HG03354 (cell line): ENCODE measurements around the gene CCDC50.

ENCODE experiments used
- ATAC-seq: cut with Tn5 transposase; IDR thresholded peaks from one replicate; pipeline ENCODE4 v1.9.1; 2021; ENCODE audit warnings: mild to moderate bottlenecking; ENCODE audit not compliant: unreplicated experiment, poor library complexity, severe bottlenecking

Gene CCDC50

DNA sequence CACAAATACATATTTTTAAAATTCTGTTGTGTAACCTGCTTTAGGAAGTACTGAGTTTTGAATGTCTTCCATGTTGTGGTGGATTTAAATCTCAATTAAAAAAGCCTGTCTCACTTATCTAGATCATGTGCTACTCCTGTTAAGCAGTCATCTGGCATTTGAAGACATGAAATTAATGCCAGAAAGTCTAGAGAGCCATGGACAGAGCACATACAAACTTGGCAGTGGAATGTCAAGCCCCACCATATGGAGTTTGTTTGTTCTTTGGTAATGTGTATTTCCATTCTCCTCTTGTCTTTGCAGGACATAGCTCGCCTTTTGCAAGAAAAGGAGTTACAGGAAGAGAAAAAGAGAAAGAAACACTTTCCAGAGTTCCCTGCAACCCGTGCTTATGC, 40.4 kb downstream of the CCDC50 start:
- ATAC-seq: no peak

- no peak for ATAC-seq
These were observed 42.9 kb downstream of the CCDC50 start for GRCh38 chr3:191372122-191372521.

DNA sequence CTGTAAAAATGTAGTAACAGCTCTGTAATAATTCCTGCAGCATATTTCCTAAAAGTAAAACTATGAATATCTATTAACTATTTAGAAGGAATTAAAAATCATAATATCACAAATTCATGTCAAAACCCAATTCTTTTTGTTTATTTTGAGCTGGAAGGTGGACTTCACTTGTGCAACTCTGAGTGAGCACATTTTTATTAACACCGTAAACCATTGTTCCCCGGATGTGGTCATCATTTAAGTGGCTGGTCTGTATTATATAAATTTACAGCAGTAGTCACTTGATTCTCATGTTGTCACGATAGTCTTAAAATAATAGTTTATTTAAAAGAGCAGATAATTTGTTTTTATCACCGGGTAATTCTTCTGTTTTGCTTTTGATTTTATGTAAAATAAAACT, 44.1 kb downstream of the CCDC50 start:
- no peak for ATAC-seq

DNA sequence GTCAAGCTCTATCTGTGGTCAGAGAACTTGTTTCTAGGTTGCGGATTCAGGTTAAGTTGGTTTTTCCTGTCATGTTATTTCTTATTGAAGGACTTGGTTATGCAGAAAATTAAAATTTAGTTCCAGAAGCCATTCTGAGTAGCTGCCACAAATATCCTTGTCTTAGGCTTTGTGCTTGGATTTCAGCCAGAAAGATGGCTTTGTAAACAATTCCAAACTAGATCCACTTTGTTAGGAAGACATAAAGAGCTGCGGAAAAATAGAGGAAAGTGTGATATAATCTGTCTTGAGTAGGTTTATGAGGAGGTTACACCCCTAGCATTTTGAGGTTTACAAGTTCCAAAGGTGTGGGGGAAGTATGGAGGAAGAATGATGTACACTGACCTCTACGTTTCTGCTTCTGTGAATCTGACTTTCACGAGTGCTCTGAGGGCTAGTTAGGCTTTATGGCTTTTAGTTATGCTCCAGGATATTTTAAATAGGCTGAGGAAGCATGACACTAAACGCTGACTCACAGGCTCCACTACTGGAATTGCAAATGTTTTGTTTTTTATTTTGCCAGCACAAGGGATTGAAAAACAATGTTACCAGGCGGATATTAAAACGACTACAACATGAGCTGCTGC, 47.4 kb downstream of the CCDC50 start:
- no peak for ATAC-seq

GRCh38 chr3:191378142-191378812, 49.1 kb downstream of the CCDC50 start:
- ATAC-seq: no peak

DNA sequence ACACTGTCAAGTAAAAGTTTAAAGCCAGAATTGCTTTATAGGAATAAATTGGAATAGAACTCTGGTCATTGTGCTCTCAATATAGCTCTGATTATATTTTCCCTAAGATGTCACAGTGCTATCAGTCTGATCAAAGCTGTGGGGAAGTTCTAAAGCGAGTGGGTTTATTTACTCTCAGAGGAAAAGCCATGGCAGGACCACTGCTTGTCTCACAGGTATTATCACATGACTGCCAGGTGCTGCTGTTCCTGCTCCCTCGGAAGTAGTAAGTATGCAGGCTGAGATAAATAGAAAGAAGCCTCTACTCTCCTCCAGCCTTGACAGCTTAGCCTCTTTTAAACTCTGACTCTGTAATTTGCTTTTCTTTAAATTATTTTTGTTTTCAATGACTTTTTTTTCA, 50.3 kb downstream of the CCDC50 start:
- no peak for ATAC-seq

DNA sequence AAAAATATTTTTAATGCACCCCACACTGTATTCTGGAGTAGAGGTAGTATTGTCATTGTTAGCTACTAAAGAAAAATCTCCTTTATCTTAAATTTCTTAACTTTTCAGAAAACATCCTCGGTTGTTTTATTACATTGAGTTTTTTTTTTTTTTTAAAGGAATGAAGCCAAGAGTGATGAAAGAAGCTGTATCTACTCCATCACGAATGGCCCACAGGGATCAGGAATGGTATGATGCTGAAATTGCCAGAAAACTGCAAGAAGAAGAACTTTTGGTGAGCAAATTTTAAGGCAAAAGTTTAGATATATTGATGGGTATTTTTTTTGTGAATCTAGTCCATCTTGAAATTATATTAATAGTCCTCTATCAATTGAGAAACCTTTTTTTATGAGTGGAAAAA, 50.8 kb downstream of the CCDC50 start:
- no peak for ATAC-seq

DNA sequence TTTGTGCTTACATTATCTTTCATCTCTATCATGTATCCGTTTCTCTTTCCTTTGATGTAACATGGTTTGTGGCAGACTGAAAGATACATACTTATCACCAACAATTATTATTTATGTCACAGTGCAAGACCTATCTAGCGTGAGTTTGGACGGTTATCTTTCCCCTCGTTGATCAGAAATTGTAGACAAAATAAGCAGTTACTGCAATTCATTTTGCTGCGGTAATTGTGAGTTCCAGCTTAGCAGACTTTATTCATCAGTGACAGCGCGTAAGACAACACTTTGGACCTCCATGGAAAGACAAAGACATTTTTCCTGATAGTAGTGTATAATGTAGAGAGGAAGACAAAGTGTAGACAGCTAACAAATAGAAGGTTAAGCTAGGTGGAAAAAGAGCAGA, 52.1 kb downstream of the CCDC50 start:
- ATAC-seq: no peak

DNA sequence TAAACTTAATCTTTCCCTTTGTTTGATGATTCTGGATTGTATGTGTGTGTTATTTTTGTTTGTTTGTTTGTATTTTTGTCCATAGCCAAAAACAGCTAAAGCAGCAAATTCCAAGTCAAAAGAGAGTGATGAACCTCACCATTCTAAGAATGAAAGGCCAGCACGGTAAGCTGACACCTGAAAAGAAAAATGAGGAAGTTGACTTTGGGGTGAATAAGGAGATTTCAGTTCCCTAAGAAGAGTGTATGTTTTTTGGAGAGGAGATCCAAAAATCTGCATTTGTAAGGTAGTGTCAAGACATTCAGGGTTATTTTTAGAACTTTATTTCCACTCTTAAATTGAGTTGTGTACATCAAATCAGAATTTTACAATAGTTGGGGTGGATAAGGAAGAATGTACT, 53.5 kb downstream of the CCDC50 start:
- peak; percentile 68 for ATAC-seq

GRCh38 chr3:191383124-191383523, 53.9 kb downstream of the CCDC50 start:
- no peak for ATAC-seq

GRCh38 chr3:191385101-191385500, 55.9 kb downstream of the CCDC50 start:
- no peak for ATAC-seq

- ATAC-seq: no peak
These were observed 58.4 kb downstream of the CCDC50 start for GRCh38 chr3:191387441-191388077.

DNA sequence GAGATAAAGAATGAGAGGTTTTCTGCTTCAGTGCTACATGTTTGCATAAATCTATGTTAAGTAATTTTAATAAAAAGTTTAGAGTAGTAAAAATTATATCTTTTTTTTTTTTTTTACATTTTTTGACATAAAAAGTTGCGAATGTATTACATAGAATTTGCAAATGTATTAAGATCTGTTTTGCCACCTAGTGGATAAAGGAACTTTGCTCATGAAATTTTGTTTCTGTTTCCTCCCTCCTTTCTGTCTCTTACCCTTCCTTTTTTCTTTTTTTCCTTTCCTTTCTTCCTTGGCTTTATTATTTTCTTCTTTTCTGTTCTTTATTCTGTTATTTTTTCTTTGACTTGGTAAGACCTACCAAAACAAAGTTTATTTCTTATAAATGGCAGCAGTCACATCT, 59.6 kb downstream of the CCDC50 start:
- ATAC-seq: no peak

DNA sequence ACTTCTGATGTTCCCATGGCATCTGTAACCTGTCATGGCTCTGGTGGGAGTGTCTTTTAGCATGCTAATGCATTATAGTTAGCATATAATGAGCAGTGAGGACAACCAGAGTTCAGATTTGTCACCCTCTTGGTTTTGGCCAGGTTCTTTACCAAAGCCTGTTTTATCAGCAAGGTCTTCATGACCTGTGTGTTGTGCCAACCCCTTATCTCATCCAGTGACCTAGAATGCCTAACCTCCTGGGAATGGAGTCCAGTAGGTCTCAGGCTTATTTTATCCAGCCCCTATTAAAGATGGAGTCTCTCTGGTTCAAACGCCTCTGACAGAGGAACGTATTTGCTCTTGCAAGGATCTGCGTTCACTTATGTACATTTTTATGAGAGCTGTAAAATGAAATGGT, 61.4 kb downstream of the CCDC50 start:
- no peak for ATAC-seq

DNA sequence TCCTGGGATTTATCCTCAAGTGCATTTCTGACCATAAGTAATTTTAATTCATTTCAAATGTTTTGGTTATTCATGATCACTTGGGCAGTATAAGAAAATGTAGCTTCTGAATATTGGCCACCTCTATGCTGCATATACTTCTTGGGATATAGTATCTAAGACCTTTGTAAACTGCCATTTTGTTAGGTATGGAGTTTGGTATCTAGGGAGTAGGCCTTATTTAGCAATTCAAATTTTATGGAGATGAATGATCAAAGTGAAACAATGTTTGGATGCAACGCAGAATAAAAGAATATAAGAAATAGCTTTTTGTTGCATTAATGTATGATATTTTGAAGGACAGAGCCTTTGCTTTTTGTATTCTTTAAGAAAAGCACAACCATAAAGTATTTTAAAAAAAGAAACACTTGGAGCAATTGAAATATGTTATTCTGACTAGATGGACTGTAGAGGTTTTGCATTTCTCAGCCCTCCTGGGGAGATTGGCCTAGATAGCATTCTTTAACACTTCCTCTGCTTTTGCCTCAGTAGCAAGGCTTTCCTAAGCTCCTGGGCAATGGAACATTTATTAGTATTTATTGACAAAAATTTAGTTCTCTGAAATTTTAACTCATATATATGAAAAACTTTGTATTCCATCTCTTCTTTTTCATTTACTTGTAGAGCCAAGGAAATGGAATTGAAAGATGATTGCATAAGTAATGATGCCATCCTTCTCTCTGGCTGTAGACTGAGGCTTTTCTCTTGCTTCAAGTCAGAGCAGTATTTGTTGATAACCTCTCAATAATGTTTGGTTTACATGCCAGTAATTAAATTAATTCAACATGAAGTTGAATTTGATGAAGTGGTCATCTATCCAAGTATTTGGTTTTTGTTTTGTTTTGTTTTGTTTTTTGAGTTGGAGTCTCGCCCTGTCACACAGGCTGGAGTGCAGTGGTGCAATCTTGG, 62.9 kb downstream of the CCDC50 start:
- no peak for ATAC-seq

DNA sequence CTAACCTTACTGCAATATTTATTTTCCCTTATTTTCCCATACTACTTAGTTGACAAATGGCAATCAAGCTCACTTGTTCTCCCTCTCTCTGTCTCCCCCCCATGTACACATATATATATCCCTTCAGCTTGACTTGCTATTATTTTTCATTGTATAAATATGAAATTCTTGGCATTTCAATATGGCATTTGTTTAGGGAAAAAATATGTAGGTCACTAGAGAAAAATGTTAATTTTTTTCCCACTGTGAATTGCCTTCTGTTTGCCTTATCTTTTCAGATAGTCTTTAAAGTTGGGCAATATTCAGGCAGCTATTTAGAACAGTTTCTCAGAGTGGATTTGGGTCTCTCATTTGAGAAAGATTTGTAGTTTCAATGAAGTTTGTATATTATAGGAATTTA, 64.0 kb downstream of the CCDC50 start:
- no peak for ATAC-seq

- no peak for ATAC-seq
These were observed 68.6 kb downstream of the CCDC50 start for GRCh38 chr3:191397771-191398170.

DNA sequence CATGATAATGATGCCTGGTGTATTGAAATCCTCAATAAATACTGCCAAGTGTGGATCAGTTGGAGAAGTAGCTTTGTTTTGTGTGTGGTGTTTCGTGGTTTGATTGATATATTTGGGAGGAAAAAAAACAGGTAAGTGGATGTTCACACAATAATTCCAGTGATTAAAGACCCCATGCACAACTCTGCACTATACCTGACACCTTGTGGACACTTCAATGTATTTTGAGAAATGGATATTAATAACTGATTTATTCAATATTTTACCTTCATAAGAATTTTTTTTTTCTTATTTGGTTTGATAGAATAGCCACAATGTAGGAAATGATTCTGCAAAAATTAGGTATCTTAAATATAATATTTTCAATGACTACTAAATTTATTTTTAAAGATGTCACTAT, 69.4 kb downstream of the CCDC50 start:
- peak; percentile 42 for ATAC-seq

DNA sequence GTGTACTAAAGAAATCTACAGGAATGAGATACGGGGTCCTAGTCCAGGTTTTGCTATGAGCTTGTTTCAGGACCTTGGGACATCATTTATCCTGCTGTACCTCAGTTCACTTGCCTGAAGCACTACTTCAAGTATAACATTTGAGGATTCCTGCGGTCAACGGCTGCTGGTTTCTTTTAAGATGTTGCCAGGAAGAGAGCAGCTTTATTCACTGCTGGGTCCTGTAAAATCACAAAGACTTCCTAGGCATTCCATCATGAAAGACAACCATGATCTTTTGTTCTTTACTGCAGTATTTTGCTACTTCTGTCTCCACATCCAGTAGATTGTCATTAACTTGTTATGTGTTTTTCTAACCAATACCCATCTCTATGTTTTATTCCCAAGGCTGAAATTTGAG, 70.7 kb downstream of the CCDC50 start:
- no peak for ATAC-seq

DNA sequence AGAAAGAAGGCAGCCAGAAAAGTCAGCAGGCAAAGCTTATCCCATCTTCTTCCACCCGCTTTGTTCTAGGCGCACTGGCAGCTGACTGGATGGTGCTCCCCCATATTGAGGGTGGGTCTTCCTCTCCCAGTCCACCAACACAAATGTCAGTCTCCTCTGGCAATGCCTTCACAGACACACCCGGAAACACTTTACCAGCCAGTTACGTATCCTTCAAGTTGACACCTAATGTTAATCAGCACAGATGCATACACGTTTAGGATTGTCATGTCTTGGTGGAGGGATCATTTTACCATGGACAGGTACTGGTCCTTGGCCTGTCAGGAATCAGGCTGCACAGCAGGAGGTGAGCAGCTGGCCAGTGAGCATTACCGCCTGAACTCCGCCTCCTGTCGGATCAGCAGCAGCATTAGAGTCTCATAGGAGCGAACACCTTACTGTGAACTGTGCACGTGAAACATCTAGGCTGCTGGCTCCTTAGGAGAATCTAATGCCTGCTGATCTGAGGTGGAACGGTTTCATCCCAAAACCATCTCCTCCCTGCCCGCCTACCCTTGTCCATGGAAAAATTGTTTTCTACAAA, 72.7 kb downstream of the CCDC50 start:
- ATAC-seq: no peak
